ENCODE results near the gene BOLA1. TPM values are rescaled to one million over a fixed set of nuclear protein-coding genes. Genes with fewer than 3 reads are reported as not detected.

Gene BOLA1
- total RNA-seq, 1 experiment from 2014 or later: 15.3 TPM

- TF ChIP-seq SP1 (CRISPR knock-in tag; conservative IDR thresholded peaks at IDR 0.05): no peak
Observed at GRCh38 chr1:149925751-149926150, 26.4 kb downstream of the BOLA1 start (continued).

GRCh38 chr1:149926296-149926695, 26.9 kb downstream of the BOLA1 start:
- CTCF ChIA-PET: no interaction called here
- no peak for ATAC-seq
- Mint-ChIP-seq H3K9me3 (no peaks in the 10 kb centered on the region), H3K27ac (peak overlapping the region; percentile 71; the same call in 1 of the 2 replicates), H3K4me3 (peak overlapping the region; percentile 100), H3K27me3 (ENCODE audit: low read depth) (no peaks in the 10 kb centered on the region), H3K4me1 (peaks cover 24% of the 10 kb centered on the region), H3K36me3 (peaks cover 45% of the 10 kb centered on the region)
- no peak for TF ChIP-seq ZNF671 (CRISPR knock-in tag; IDR thresholded peaks at IDR 0.05)
- TF ChIP-seq CBFB (CRISPR knock-in tag; IDR thresholded peaks at IDR 0.05; ENCODE audit: low read depth): no peak
- no peak for TF ChIP-seq MXD4 (CRISPR knock-in tag; IDR thresholded peaks at IDR 0.05; ENCODE audit: borderline replicate concordance)
- TF ChIP-seq FOXP1 (CRISPR knock-in tag; IDR thresholded peaks at IDR 0.05; ENCODE audit: borderline replicate concordance): no peak
- TF ChIP-seq NFYB (CRISPR knock-in tag; conservative IDR thresholded peaks at IDR 0.05; ENCODE audit: low read depth): no peak
- no peak for TF ChIP-seq GTF2I (CRISPR knock-in tag; conservative IDR thresholded peaks at IDR 0.05)
- no peak for TF ChIP-seq PRDM15 (CRISPR knock-in tag; IDR thresholded peaks at IDR 0.05)
- no peak for TF ChIP-seq ZSCAN18 (CRISPR knock-in tag; IDR thresholded peaks at IDR 0.05)
- TF ChIP-seq GABPB1 (CRISPR knock-in tag; IDR thresholded peaks at IDR 0.05): no peak
- no peak for TF ChIP-seq ERG (CRISPR knock-in tag; IDR thresholded peaks at IDR 0.05)
- no peak for TF ChIP-seq ZNF281 (CRISPR knock-in tag; IDR thresholded peaks at IDR 0.05)
- no peak for TF ChIP-seq NFE2L1 (CRISPR knock-in tag; IDR thresholded peaks at IDR 0.05)
- no peak for TF ChIP-seq ZNF121 (CRISPR knock-in tag; IDR thresholded peaks at IDR 0.05)
- TF ChIP-seq HMGA2 (CRISPR knock-in tag; IDR thresholded peaks at IDR 0.05): no peak
- no peak for DNase-seq (ENCODE audit: low spot score)
- POLR2A ChIA-PET: no interaction called here

GRCh38 chr1:149927056-149927562, 27.7 kb downstream of the BOLA1 start:
- no peaks in the 10 kb centered on the region for H3K9me3 Mint-ChIP-seq
- no peak for ATAC-seq
- H3K27me3 Mint-ChIP-seq (ENCODE audit: low read depth): no peaks in the 10 kb centered on the region
- no peak for DNase-seq (ENCODE audit: low spot score)
- H3K4me3 Mint-ChIP-seq: peak overlapping the region; percentile 100
- ChIA-PET CTCF (no interaction called here), POLR2A (no interaction called here)
- peaks cover 45% of the 10 kb centered on the region for H3K36me3 Mint-ChIP-seq
- H3K4me1 Mint-ChIP-seq: peaks cover 24% of the 10 kb centered on the region
- H3K27ac Mint-ChIP-seq: peak overlapping the region; percentile 99
- TF ChIP-seq ARID4B (CRISPR knock-in tag; IDR thresholded peaks at IDR 0.05; ENCODE audit: borderline replicate concordance) (no peak), PRDM15 (CRISPR knock-in tag; IDR thresholded peaks at IDR 0.05) (0 out of 2 replicates have a peak, but pooled peaks have one; percentile 5)
